ENCODE results near the gene STARD7.
A peak's percentile ranks its signal among the peaks of the same experiment; 100 is the strongest.

STARD7 gene

GRCh38 chr2:96138179-96139145, 70.2 kb downstream of the STARD7 start, which contains the start of gene ASTL:
Gene ASTL, minus strand, starts transcription at chr2:96138502. Its CDS starts 66 bp downstream, at chr2:96138436.
- peak; percentile 49 for DNase-seq (ENCODE audit: low read depth)
- TF ChIP-seq CTCF (IDR thresholded peaks at IDR 0.05; ENCODE audit: low read length, missing control alignments) = peak; percentile 66
- no peak within 1 kb of the TSS for H3K4me3 ChIP-seq (replicated peaks; ENCODE audit: low read depth, low read length)

- H3K4me3 ChIP-seq (replicated peaks; ENCODE audit: low read depth, low read length) = no peak overlapping the region
- TF ChIP-seq CTCF (IDR thresholded peaks at IDR 0.05; ENCODE audit: low read length, missing control alignments) = no peak
- DNase-seq (ENCODE audit: low read depth) = no peak
Measured at GRCh38 chr2:96137321-96138178, 71.1 kb downstream of the STARD7 start.

- TF ChIP-seq CTCF (IDR thresholded peaks at IDR 0.05; ENCODE audit: low read length, missing control alignments) = no peak
- DNase-seq (ENCODE audit: low read depth) = no peak
- H3K4me3 ChIP-seq (replicated peaks; ENCODE audit: low read depth, low read length) = no peak overlapping the region
Measured at GRCh38 chr2:96136129-96136720, 72.4 kb downstream of the STARD7 start.

GRCh38 chr2:96135621-96136020, 73.0 kb downstream of the STARD7 start:
- no peak for DNase-seq (ENCODE audit: low read depth)
- H3K4me3 ChIP-seq (replicated peaks; ENCODE audit: low read depth, low read length) = no peak overlapping the region
- TF ChIP-seq CTCF (IDR thresholded peaks at IDR 0.05; ENCODE audit: low read length, missing control alignments) = no peak

- no peak for TF ChIP-seq CTCF (IDR thresholded peaks at IDR 0.05; ENCODE audit: low read length, missing control alignments)
- no peak for DNase-seq (ENCODE audit: low read depth)
- H3K4me3 ChIP-seq (replicated peaks; ENCODE audit: low read depth, low read length) = no peak overlapping the region
Measured at GRCh38 chr2:96135171-96135570, 73.5 kb downstream of the STARD7 start.
